GM12801 (cell line): ENCODE results near the gene MXRA8.

Experiments used
- CTCF ChIP-seq: IDR thresholded peaks from one replicate; pipeline ENCODE4 v1.5.1; 2011; ENCODE audit warnings: control low read depth; ENCODE audit not compliant: insufficient read length; ENCODE audit errors: extremely low read depth

MXRA8 gene

GRCh38 chr1:1332031-1332755 lies 26.2 kb downstream of the MXRA8 start:
- no peak for TF ChIP-seq CTCF

- TF ChIP-seq CTCF, result no peak
Measured at GRCh38 chr1:1331068-1331965, 27.0 kb downstream of the MXRA8 start, which contains the start of gene TAS1R3. Gene TAS1R3 (plus strand): TSS chr1:1331280. CDS start chr1:1331346, 66 bp downstream.

GRCh38 chr1:1330366-1331067 lies 27.8 kb downstream of the MXRA8 start:
- no peak for TF ChIP-seq CTCF

DNA sequence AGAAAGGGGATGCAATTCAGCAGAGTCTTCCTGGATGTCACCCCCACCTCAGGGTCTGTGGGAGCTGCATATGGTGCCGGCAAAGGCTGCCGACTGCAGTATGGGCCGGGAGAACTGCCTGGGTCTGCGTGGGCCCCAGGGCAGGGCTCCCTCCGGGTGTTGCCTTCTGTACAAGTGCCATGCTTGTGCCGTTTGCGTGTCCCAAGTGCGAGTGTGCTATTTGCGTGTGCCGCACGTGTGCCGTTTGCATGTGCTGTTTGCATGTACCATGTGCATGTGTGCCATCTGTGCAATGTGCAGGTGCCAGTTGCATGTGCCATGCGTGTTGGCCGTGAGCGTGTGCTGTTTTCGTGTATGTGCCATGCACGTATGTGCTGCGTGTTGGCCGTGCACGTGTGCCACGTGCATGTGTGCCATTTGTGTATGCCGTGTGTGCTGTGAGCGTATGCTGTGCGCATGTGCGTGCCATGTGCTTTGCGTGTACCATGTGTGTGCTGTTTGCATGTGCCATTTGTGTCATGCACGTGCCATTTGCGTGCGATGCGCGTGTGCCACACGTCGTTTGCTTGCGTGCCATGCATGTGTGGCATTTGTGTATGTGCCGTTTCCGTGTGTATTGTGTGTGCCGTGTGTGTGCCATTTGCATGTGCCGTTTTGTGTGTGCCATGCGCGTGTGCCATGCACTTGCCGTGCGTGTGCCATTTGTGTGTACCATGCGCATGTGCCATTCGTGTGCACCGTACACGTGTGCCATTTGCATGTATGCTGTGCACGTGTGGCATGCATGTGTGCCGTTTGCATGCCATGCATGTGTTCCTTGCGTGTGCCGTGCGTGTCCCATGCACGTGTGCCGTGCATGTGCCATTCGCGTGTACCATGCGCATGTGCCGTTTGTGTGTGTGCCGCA lies 28.8 kb downstream of the MXRA8 start:
- no peak for TF ChIP-seq CTCF

DNA sequence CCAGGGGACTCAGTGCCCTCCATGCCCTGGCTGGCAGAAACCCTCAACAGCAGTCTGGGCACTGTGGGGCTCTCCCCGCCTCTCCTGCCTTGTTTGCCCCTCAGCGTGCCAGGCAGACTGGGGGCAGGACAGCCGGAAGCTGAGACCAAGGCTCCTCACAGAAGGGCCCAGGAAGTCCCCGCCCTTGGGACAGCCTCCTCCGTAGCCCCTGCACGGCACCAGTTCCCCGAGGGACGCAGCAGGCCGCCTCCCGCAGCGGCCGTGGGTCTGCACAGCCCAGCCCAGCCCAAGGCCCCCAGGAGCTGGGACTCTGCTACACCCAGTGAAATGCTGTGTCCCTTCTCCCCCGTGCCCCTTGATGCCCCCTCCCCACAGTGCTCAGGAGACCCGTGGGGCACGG lies 30.1 kb downstream of the MXRA8 start:
- TF ChIP-seq CTCF, result no peak

DNA sequence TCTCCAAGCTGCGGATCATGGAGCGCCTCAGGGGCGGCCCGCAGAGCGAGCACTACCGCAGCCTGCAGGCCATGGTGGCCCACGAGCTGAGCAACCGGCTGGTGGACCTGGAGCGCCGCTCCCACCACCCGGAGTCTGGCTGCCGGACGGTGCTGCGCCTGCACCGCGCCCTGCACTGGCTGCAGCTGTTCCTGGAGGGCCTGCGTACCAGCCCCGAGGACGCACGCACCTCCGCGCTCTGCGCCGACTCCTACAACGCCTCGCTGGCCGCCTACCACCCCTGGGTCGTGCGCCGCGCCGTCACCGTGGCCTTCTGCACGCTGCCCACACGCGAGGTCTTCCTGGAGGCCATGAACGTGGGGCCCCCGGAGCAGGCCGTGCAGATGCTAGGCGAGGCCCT lies 31.1 kb downstream of the MXRA8 start:
- no peak for TF ChIP-seq CTCF
